Naive thymus-derived CD4-positive, alpha-beta T cell (primary cell): Measurements from ENCODE around the gene ENDOV. TPM values are rescaled to one million over a fixed set of nuclear protein-coding genes. Genes with fewer than 3 reads are reported as not detected.

Source experiments
- ATAC-seq: fragments of 150-1000 bp; cut with Tn5 transposase; 2 replicates; pipeline ENCODE4 v1.10.0; 2021; ENCODE audit warnings: mild to moderate bottlenecking, moderate library complexity
- CTCF ChIA-PET: fragments of 350-600 bp; sonication (Branson Sonifier 250); formaldehyde crosslinking; loops from one replicate; lab custom pipeline; 2021; ENCODE audit warnings: antibody characterized with exemption; lab: Charles Lee
- POLR2A ChIA-PET: fragments of 350-600 bp; sonication (Branson Sonifier 250); formaldehyde crosslinking; loops from one replicate; lab custom pipeline; 2021; ENCODE audit warnings: antibody characterized with exemption, inconsistent platforms; lab: Charles Lee
- DNase-seq, 9 donors: peaks; one replicate each; pipeline versions ENCODE4 v3.0.0 to v3.0.0-alpha.2; 2020 to 2022; ENCODE audit warnings: mixed read lengths in 1 of 9
- H3K27ac ChIP-seq: one replicate; pipeline ENCODE4 v1.7.0; 2013; ENCODE audit warnings: mild to moderate bottlenecking, low read depth, low read length, moderate library complexity
- H3K27me3 ChIP-seq, 2 donors: one replicate each; pipeline ENCODE4 v1.7.0; 2013; ENCODE audit warnings: low read length in 2 of 2, mild to moderate bottlenecking in 2 of 2, moderate library complexity in 2 of 2; ENCODE audit not compliant: control insufficient read depth in 2 of 2, insufficient read depth in 2 of 2
- H3K36me3 ChIP-seq, 3 experiments: 1 replicate in 2 of 3; 2 replicates in 1 of 3; pipeline ENCODE4 v1.7.0; 2013; ENCODE audit warnings: low read length in 3 of 3, mild to moderate bottlenecking in 3 of 3, moderate library complexity in 1 of 3; ENCODE audit not compliant: insufficient read depth in 3 of 3, control insufficient read depth in 2 of 3
- H3K4me1 ChIP-seq, 2 donors: one replicate each; pipeline ENCODE4 v1.7.0; 2013; ENCODE audit warnings: low read length in 2 of 2, mild to moderate bottlenecking in 2 of 2, moderate library complexity in 1 of 2; ENCODE audit not compliant: control insufficient read depth in 2 of 2, insufficient read depth in 2 of 2
- H3K4me3 ChIP-seq: 2 replicates; pipeline ENCODE4 v1.7.0; 2013; ENCODE audit warnings: mild to moderate bottlenecking, low read length
- H3K9me3 ChIP-seq, 3 experiments: 1 replicate in 2 of 3; 2 replicates in 1 of 3; pipeline ENCODE4 v1.7.0; 2013; ENCODE audit warnings: low read length in 3 of 3; ENCODE audit not compliant: control insufficient read depth in 2 of 3
- H3K27ac Mint-ChIP-seq, 9 donors: one replicate each; pipeline ENCODE4 v1.8.0; 2020 to 2022; ENCODE audit warnings: mixed read lengths in 9 of 9, mild to moderate bottlenecking in 8 of 9, moderate library complexity in 5 of 9, inconsistent platforms in 2 of 9
- H3K27me3 Mint-ChIP-seq, 5 donors: one replicate each; pipeline ENCODE4 v1.8.0; 2021 to 2022; ENCODE audit warnings: mixed read lengths in 5 of 5, mild to moderate bottlenecking in 1 of 5
- H3K36me3 Mint-ChIP-seq, 5 donors: one replicate each; pipeline ENCODE4 v1.8.0; 2020 to 2022; ENCODE audit warnings: mixed read lengths in 5 of 5, mild to moderate bottlenecking in 3 of 5, inconsistent platforms in 1 of 5
- H3K4me1 Mint-ChIP-seq, 7 donors: one replicate each; pipeline ENCODE4 v1.8.0; 2020 to 2022; ENCODE audit warnings: mixed read lengths in 7 of 7, mild to moderate bottlenecking in 3 of 7, inconsistent platforms in 1 of 7
- H3K4me3 Mint-ChIP-seq, 10 donors: one replicate each; pipeline ENCODE4 v1.8.0; 2020 to 2022; ENCODE audit warnings: mild to moderate bottlenecking in 10 of 10, mixed read lengths in 10 of 10, moderate library complexity in 6 of 10, inconsistent platforms in 2 of 10
- H3K9me3 Mint-ChIP-seq, 11 donors: one replicate each; pipeline ENCODE4 v1.8.0; 2020 to 2022; ENCODE audit warnings: mixed read lengths in 11 of 11, mild to moderate bottlenecking in 4 of 11, inconsistent platforms in 1 of 11, moderate library complexity in 1 of 11
- intact Hi-C, 2 donors: fragments of 100-400 bp; cut with micrococcal nuclease; formaldehyde crosslinking; loops; one replicate each; pipeline ENCODE4 v1.15.1; 2023
- polyA plus RNA-seq, 2 donors: library from polyadenylated mRNA; unstranded; fragments of 300-500 nt; fragmentation: Illumina TruSeq; gene quantifications; one replicate each; pipeline ENCODE4 v1.2.3, GENCODE V29; 2021
- total RNA-seq, 6 experiments: library from RNA in 5 of 6; stranded (reverse) in 5 of 6; gene quantifications; 1 replicate in 5 of 6; 2 replicates in 1 of 6; pipeline ENCODE4 v1.2.3 and lab custom pipeline; 2021 to 2026

The ENDOV gene
- total and polyA plus RNA-seq, 7 experiments from 2014 or later, result 7.5 to 26.5 (median 20.9) TPM

DNA sequence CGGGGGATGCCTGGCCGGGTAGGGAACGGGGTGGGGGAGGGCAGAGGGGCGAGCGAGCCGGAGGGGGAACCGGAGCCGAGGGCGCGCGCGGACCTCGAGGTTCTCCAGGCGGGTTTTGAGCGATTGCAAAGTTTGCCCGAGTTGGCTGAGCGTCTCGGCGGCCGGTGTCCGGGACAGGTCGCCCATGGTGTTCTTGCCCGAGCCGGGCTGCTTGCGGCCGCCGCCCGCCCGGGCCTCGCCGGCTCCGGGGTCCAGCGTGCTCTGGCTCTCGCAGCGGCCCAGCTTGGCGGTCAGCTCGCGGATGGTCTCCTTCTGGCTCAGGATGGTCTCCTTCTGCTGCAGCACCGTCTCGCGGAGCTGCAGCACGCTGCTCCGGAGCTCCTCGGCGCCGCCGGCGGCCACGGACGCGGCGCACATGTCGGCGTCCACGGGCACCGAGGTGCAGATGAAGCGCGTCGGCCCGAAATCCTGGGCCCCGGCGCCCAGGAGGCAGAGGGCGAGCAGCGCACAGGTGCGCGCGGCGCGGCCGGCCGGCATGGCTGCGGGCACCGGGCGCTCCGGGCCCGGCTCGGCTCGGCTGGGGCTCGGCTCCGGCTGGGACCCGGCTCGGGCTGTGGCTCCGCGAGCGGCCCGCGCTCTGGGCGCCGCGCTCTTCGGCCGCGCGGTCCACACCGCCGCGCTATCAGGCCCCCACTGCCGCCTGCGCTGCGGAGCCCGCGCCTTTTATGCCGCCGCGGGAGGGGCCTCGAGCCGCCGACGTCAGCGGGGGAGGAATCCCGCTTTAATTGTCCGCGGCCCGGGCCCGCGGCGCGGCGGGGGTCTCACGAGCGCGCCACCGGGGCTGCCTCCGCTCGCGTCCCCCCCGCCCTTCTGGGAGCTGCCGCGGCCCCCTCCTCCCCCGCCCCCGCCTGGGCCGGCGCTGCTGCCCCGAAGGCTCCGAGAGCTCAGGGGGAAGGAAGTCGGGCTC lies 61.2 kb downstream of the ENDOV start, which contains the start of gene NPTX1:
TSS of gene NPTX1 (minus strand) at position 698 of the 967 bp plus-strand sequence. CDS start at position 537, 161 bp downstream.
- H3K4me3 Mint-ChIP-seq, result peak within 1 kb of the TSS; percentile 76 to 91 (median 82)
- DNase-seq (peak in 4 of 9 donors; percentile 14 to 52 (median 27)), ATAC-seq (no peak)
- H3K4me1 ChIP-seq, result peaks cover 15% of the 10 kb centered on the region in 2 donors
- H3K27me3 ChIP-seq, result peaks cover 0 to 20% of the 10 kb centered on the region in 2 donors
- no peaks in the 10 kb centered on the region for H3K9me3 Mint-ChIP-seq
- POLR2A ChIA-PET, result interaction anchor here (0.6 kb wide), 1 partner anchor 22 kb away, joined by 4 read pairs; no protein-coding TSS in a partner anchor
- H3K27me3 Mint-ChIP-seq, result peaks cover 35 to 52% (median 46%) of the 10 kb centered on the region in 5 donors
- CTCF ChIA-PET, result no interaction called here
- H3K27ac Mint-ChIP-seq, result peak within 1 kb of the TSS in 1 of 9 donors; percentile 58
- no peaks in the 10 kb centered on the region for H3K9me3 ChIP-seq
- H3K4me3 ChIP-seq, result peak within 1 kb of the TSS; percentile 33
- peaks cover 0 to 8% (median 0%) of the 10 kb centered on the region in 5 donors for H3K36me3 Mint-ChIP-seq
- peaks cover 13 to 36% (median 24%) of the 10 kb centered on the region in 7 donors for H3K4me1 Mint-ChIP-seq
- no peak within 1 kb of the TSS for H3K27ac ChIP-seq
- intact Hi-C loops, result loop anchor here (2.0 to 10.0 kb wide), 3 partner anchors 21 to 309 kb away; no protein-coding TSS in a partner anchor
- no peaks in the 10 kb centered on the region for H3K36me3 ChIP-seq

GRCh38 chr17:80476877-80477646 lies 62.1 kb downstream of the ENDOV start:
- Mint-ChIP-seq H3K9me3 (no peaks in the 10 kb centered on the region), H3K27me3 (peaks cover 39 to 52% (median 50%) of the 10 kb centered on the region in 5 donors), H3K27ac (no peak overlapping the region), H3K4me1 (peaks cover 10 to 28% (median 21%) of the 10 kb centered on the region in 7 donors), H3K36me3 (peaks cover 0 to 5% (median 0%) of the 10 kb centered on the region in 5 donors), H3K4me3 (peak overlapping the region in 4 of 10 donors; percentile 7 to 50 (median 34))
- DNase-seq (peak in 3 of 9 donors; percentile 16 to 26 (median 23)), ATAC-seq (no peak)
- no peak overlapping the region for H3K27ac ChIP-seq
- H3K27me3 ChIP-seq, result peaks cover 0 to 20% of the 10 kb centered on the region in 2 donors
- peak overlapping the region; percentile 33 for H3K4me3 ChIP-seq
- POLR2A ChIA-PET, result no interaction called here
- H3K4me1 ChIP-seq, result peaks cover 8 to 15% of the 10 kb centered on the region in 2 donors
- intact Hi-C loops, result loop anchor here (10.0 kb wide), 2 partner anchors 98 to 308 kb away; no protein-coding TSS in a partner anchor
- no peaks in the 10 kb centered on the region for H3K9me3 ChIP-seq
- H3K36me3 ChIP-seq, result no peaks in the 10 kb centered on the region
- CTCF ChIA-PET, result interaction anchor here (0.6 kb wide), 1 partner anchor 493 kb away, joined by 3 read pairs; no protein-coding TSS in a partner anchor

- H3K4me3 Mint-ChIP-seq, result peak overlapping the region in 1 of 10 donors; percentile 76
- no peaks in the 10 kb centered on the region for H3K36me3 ChIP-seq
- intact Hi-C loops, result loop anchor here (1.0 to 10.0 kb wide), 4 partner anchors 97 to 421 kb away; no protein-coding TSS in a partner anchor
- H3K9me3 ChIP-seq, result no peaks in the 10 kb centered on the region
- peaks cover 0 to 20% of the 10 kb centered on the region in 2 donors for H3K27me3 ChIP-seq
- peaks cover 46 to 58% (median 53%) of the 10 kb centered on the region in 5 donors for H3K27me3 Mint-ChIP-seq
- H3K27ac ChIP-seq, result no peak overlapping the region
- ATAC-seq (peak; percentile 31), DNase-seq (peak in 6 of 9 donors; percentile 29 to 58 (median 42))
- ChIA-PET CTCF (interaction anchor here (0.6 kb wide), 1 partner anchor 492 kb away, joined by 3 read pairs; no protein-coding TSS in a partner anchor), POLR2A (no interaction called here)
- no peak overlapping the region for H3K27ac Mint-ChIP-seq
- peaks cover 0 to 5% (median 0%) of the 10 kb centered on the region in 5 donors for H3K36me3 Mint-ChIP-seq
- H3K4me3 ChIP-seq, result no peak overlapping the region
- H3K4me1 ChIP-seq, result peaks cover 8 to 15% of the 10 kb centered on the region in 2 donors
- no peaks in the 10 kb centered on the region for H3K9me3 Mint-ChIP-seq
- H3K4me1 Mint-ChIP-seq, result peaks cover 8 to 24% (median 21%) of the 10 kb centered on the region in 7 donors
These were observed 62.9 kb downstream of the ENDOV start for GRCh38 chr17:80477647-80478478.

DNA sequence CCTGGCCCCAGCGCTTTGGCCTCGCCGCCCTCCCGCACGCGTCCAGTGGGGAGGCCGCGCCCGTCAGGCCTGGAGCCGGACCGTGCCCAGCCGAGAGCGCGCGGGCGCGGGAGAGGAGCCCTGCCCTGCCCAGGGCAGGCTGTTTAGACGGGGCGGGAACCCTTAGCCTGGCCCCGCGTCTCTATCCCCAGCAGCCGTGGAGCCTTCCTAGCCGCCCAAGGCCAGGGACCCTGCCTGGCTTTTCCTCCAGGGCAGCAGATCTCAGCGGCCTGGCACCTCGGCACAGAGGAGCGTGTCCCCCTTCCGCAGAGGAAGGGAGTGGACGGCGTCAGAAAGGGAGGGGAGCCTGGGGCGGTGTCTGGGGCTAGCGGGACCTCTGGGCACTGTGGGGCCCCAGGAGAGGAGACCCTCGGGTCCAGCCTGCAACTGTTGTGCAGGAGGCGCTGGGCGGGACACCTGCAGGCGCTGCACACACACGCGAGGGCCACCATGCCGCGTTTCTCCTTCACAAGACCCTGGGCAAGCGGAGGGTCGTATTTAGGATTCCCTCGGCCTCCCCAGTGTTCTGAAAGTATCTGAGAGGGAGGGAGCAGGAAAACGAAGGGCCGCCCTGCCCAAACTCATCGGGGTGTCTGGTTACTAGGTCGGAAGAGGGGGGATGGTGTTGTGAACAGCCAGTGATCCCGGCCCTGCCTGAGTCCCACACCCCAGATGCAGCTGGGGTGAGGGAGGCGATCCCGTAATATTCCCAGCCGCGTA lies 63.7 kb downstream of the ENDOV start:
- Mint-ChIP-seq H3K4me3 (peak overlapping the region; percentile 44 to 76 (median 65)), H3K36me3 (peaks cover 0 to 2% (median 0%) of the 10 kb centered on the region in 5 donors), H3K27me3 (peaks cover 51 to 66% (median 57%) of the 10 kb centered on the region in 5 donors), H3K9me3 (no peaks in the 10 kb centered on the region), H3K27ac (no peak overlapping the region), H3K4me1 (peaks cover 8 to 24% (median 21%) of the 10 kb centered on the region in 7 donors)
- ATAC-seq, result no peak
- CTCF ChIA-PET, result interaction anchor here (0.9 to 1.0 kb wide), 2 partner anchors 420 to 545 kb away, joined by 3 to 4 read pairs; no protein-coding TSS in a partner anchor
- Histone ChIP-seq H3K27me3 (peaks cover 0 to 20% of the 10 kb centered on the region in 2 donors), H3K4me1 (peaks cover 8 to 15% of the 10 kb centered on the region in 2 donors), H3K9me3 (no peaks in the 10 kb centered on the region), H3K4me3 (no peak overlapping the region), H3K27ac (no peak overlapping the region), H3K36me3 (no peaks in the 10 kb centered on the region)
- POLR2A ChIA-PET, result interaction anchor here (1.2 kb wide), 1 partner anchor 24 kb away, joined by 3 read pairs; no protein-coding TSS in a partner anchor
- intact Hi-C loops, result loop anchor here (1.0 to 10.0 kb wide), 4 partner anchors 96 to 421 kb away; no protein-coding TSS in a partner anchor
- no peak for DNase-seq

- peaks cover 8 to 14% of the 10 kb centered on the region in 2 donors for H3K4me1 ChIP-seq
- ChIA-PET CTCF (interaction anchor here (0.9 to 1.0 kb wide), 2 partner anchors 420 to 544 kb away, joined by 3 to 4 read pairs; no protein-coding TSS in a partner anchor), POLR2A (interaction anchor here (1.2 kb wide), 1 partner anchor 25 kb away, joined by 3 read pairs; no protein-coding TSS in a partner anchor)
- H3K4me3 ChIP-seq, result no peak overlapping the region
- Mint-ChIP-seq H3K4me3 (peak overlapping the region; percentile 44 to 76 (median 65)), H3K27me3 (peaks cover 51 to 65% (median 56%) of the 10 kb centered on the region in 5 donors), H3K27ac (no peak overlapping the region), H3K4me1 (peaks cover 8 to 22% (median 19%) of the 10 kb centered on the region in 7 donors), H3K9me3 (no peaks in the 10 kb centered on the region), H3K36me3 (peaks cover 0 to 2% (median 0%) of the 10 kb centered on the region in 5 donors)
- DNase-seq (no peak), ATAC-seq (no peak)
- intact Hi-C loops, result loop anchor here (2.0 to 10.0 kb wide), 3 partner anchors 96 to 420 kb away; no protein-coding TSS in a partner anchor
- H3K27ac ChIP-seq, result no peak overlapping the region
- no peaks in the 10 kb centered on the region for H3K9me3 ChIP-seq
- H3K36me3 ChIP-seq, result no peaks in the 10 kb centered on the region
- H3K27me3 ChIP-seq, result peaks cover 0 to 20% of the 10 kb centered on the region in 2 donors
These were observed 64.2 kb downstream of the ENDOV start for GRCh38 chr17:80479246-80479566.
